AG10803 (cell line): ENCODE results near the gene ARL8A.

Source experiments
- DNase-seq: peaks from one replicate; pipeline ENCODE4 v3.0.0; 2010; ENCODE audit warnings: low read depth
- H3K4me3 ChIP-seq: 2 replicates; pipeline ENCODE4 v1.5.1; 2011; ENCODE audit warnings: mild to moderate bottlenecking, low read length, control low read depth
- TF ChIP-seq, protein P1 (sequence below): conservative IDR thresholded peaks from 2 replicates; pipeline ENCODE4 v1.5.1; 2011; ENCODE audit warnings: mild to moderate bottlenecking, low read length, control low read depth, inconsistent platforms

ARL8A gene

DNA sequence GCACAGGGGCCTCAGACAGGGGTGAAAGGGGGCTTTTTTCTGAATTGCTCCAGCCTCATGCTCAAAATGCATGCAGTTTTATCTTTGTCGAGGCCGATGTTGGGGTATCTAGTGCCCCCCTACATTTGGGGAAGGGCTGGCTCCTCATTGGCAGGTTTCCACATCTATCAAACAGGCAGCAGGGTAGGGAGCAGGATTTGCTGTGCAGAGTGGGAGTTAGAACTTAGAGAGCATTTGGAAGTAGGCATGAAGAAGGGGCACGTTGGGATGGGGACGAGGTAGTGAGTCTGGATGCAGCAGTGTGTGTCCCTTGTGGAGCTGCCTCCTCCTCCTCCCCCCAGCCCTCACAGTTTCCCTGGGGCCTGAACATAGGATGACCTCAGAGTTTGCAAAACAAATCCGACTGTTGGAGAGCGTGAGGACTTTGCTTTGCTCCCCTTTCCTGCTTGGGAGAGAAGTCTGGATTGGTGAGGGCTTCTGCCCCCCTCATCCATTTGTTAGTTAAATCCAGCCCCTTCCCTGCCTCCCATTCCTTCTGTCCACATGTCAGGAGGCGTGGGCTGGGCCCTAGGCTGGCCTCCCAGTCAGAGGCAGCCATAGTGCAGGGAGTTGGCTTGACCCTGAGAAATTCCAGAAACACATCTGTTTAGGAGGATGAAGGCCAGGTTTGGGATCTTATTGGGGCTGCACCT is 58.7 kb downstream of the ARL8A start:
- no peak overlapping the region for H3K4me3 ChIP-seq
- no peak for DNase-seq
- TF ChIP-seq, protein P1, sequence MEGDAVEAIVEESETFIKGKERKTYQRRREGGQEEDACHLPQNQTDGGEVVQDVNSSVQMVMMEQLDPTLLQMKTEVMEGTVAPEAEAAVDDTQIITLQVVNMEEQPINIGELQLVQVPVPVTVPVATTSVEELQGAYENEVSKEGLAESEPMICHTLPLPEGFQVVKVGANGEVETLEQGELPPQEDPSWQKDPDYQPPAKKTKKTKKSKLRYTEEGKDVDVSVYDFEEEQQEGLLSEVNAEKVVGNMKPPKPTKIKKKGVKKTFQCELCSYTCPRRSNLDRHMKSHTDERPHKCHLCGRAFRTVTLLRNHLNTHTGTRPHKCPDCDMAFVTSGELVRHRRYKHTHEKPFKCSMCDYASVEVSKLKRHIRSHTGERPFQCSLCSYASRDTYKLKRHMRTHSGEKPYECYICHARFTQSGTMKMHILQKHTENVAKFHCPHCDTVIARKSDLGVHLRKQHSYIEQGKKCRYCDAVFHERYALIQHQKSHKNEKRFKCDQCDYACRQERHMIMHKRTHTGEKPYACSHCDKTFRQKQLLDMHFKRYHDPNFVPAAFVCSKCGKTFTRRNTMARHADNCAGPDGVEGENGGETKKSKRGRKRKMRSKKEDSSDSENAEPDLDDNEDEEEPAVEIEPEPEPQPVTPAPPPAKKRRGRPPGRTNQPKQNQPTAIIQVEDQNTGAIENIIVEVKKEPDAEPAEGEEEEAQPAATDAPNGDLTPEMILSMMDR: no peak

GRCh38 chr1:202084791-202085681 is 59.5 kb downstream of the ARL8A start:
- TF ChIP-seq, protein P1: no peak
- DNase-seq: no peak
- H3K4me3 ChIP-seq: no peak overlapping the region
